ENCODE measurements around the gene LPCAT3.

GRCh38 chr12:6964605-6965025, 53.7 kb downstream of the LPCAT3 start:
- no peak for TF ChIP-seq POLR2A (IDR thresholded peaks at IDR 0.05; ENCODE audit: low read length)
- TF ChIP-seq GATA1 (IDR thresholded peaks at IDR 0.05; ENCODE audit: low read depth, low read length) = no peak
